Uterus (tissue), 2 donors: ENCODE data around the gene RPRD1B.

ENCODE experiments used
- POLR2A ChIP-seq, 2 donors: fragments of 450-650 bp; IDR thresholded peaks; one replicate each; pipeline ENCODE4 v1.6.1; 2016; ENCODE audit warnings: antibody characterized with exemption in 2 of 2, mild to moderate bottlenecking in 1 of 2, moderate library complexity in 1 of 2
- TF ChIP-seq, protein P1 (sequence below), 4 experiments: fragments of 200-600 bp in 2 of 4; fragments of 450-650 bp in 2 of 4; sonication (generic) in 2 of 4; IDR thresholded peaks; one replicate each; pipeline ENCODE4 v1.5.1; 2016 to 2019; ENCODE audit warnings: antibody characterized with exemption in 4 of 4, mild to moderate bottlenecking in 2 of 4, moderate library complexity in 1 of 4

- TF ChIP-seq, protein P1, sequence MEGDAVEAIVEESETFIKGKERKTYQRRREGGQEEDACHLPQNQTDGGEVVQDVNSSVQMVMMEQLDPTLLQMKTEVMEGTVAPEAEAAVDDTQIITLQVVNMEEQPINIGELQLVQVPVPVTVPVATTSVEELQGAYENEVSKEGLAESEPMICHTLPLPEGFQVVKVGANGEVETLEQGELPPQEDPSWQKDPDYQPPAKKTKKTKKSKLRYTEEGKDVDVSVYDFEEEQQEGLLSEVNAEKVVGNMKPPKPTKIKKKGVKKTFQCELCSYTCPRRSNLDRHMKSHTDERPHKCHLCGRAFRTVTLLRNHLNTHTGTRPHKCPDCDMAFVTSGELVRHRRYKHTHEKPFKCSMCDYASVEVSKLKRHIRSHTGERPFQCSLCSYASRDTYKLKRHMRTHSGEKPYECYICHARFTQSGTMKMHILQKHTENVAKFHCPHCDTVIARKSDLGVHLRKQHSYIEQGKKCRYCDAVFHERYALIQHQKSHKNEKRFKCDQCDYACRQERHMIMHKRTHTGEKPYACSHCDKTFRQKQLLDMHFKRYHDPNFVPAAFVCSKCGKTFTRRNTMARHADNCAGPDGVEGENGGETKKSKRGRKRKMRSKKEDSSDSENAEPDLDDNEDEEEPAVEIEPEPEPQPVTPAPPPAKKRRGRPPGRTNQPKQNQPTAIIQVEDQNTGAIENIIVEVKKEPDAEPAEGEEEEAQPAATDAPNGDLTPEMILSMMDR (IDR thresholded peaks at IDR 0.05), result no peak
- TF ChIP-seq POLR2A (IDR thresholded peaks at IDR 0.05), result no peak
Observed at GRCh38 chr20:38076548-38076947, 43.0 kb downstream of the RPRD1B start.
